NB4 (cell line): ENCODE results near the gene POU3F1.

Experiments
- MYC ChIP-seq: IDR thresholded peaks from 2 replicates; pipeline ENCODE4 v1.6.1; 2011; ENCODE audit warnings: low read depth, low read length
- POLR2A ChIP-seq: IDR thresholded peaks from 2 replicates; pipeline ENCODE4 v1.6.1; 2011; ENCODE audit warnings: mild to moderate bottlenecking; ENCODE audit not compliant: insufficient read length; ENCODE audit errors: extremely low read depth
- TF ChIP-seq, protein P1 (sequence below): IDR thresholded peaks from one replicate; pipeline ENCODE4 v1.5.1; 2012; ENCODE audit warnings: low read depth, low read length
- TF ChIP-seq, protein P2 (sequence below): IDR thresholded peaks from 2 replicates; pipeline ENCODE4 v1.6.1; 2011; ENCODE audit warnings: low read depth, low read length

DNA sequence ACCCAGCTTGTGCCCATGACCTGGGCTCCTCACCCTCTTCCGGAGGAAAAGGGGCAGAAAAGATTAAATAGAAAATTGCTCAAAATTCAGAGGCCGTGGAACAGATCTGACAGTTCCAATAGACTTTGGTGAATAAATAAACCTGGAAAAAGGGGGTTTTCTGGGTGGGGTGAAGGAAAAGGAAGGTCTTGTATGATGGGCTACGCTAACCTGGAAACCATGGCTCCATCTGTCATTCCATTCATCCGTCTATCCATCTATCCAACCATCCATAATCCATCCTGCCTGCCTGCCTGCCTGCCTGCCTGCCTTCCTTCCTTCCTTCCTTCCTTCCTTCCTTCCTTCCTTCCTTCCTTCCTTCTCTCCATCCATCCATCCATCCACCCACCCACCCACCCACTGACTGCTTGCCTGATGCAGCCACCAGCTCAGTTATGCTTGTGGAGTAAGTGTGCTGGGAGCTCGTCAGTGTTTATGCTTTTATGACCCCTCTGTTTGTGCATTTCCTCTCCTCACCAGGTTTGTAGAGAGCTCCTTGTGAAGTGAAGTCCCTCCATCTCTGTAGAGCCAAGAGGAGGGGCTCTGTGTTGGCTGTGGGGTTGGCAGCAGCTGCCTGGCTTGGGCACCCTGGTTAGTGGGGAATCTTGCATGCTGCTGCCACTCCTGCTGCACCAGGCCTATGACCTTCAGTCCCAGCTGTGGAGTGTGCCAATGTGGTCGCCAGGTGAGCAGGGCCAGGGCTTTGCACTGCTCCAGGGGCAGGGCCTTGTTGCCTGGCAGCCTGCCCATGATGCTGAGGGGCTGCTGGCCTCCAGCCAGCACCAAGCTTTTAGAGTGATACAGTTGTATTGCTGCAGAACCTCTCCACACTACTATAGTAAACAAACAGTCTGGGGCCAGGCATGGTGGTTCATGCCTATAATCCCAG lies 16.0 kb upstream of the POU3F1 start:
- TF ChIP-seq, protein P1, sequence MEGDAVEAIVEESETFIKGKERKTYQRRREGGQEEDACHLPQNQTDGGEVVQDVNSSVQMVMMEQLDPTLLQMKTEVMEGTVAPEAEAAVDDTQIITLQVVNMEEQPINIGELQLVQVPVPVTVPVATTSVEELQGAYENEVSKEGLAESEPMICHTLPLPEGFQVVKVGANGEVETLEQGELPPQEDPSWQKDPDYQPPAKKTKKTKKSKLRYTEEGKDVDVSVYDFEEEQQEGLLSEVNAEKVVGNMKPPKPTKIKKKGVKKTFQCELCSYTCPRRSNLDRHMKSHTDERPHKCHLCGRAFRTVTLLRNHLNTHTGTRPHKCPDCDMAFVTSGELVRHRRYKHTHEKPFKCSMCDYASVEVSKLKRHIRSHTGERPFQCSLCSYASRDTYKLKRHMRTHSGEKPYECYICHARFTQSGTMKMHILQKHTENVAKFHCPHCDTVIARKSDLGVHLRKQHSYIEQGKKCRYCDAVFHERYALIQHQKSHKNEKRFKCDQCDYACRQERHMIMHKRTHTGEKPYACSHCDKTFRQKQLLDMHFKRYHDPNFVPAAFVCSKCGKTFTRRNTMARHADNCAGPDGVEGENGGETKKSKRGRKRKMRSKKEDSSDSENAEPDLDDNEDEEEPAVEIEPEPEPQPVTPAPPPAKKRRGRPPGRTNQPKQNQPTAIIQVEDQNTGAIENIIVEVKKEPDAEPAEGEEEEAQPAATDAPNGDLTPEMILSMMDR: no peak
- TF ChIP-seq POLR2A: no peak
- TF ChIP-seq, protein P2, sequence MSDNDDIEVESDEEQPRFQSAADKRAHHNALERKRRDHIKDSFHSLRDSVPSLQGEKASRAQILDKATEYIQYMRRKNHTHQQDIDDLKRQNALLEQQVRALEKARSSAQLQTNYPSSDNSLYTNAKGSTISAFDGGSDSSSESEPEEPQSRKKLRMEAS: no peak
- TF ChIP-seq MYC: no peak
